Stomach (tissue), 4 donors: ENCODE data around the gene RASSF5.

Experiments used
- EP300 ChIP-seq: sonication (generic); formaldehyde crosslinking; IDR thresholded peaks from one replicate; pipeline ENCODE4 v1.6.1; 2017; ENCODE audit warnings: antibody characterized with exemption
- POLR2A ChIP-seq, 4 donors: fragments of 450-650 bp; IDR thresholded peaks; one replicate each; pipeline ENCODE4 v1.6.1; 2016; ENCODE audit warnings: antibody characterized with exemption in 4 of 4, control low read depth in 2 of 4, mild to moderate bottlenecking in 1 of 4, moderate library complexity in 1 of 4
- POLR2AphosphoS5 ChIP-seq, 3 donors: sonication (generic); formaldehyde crosslinking; IDR thresholded peaks; one replicate each; pipeline ENCODE4 v1.6.1; 2016; ENCODE audit warnings: antibody characterized with exemption in 3 of 3
- TF ChIP-seq, protein P1 (sequence below), 7 experiments: fragments of 450-650 bp in 4 of 7; fragments of 200-600 bp in 3 of 7; sonication (generic) in 3 of 7; IDR thresholded peaks; one replicate each; pipeline ENCODE4 v1.5.1; 2016 to 2019; ENCODE audit warnings: antibody characterized with exemption in 7 of 7, control low read depth in 2 of 7, mild to moderate bottlenecking in 1 of 7

- TF ChIP-seq, protein P1, sequence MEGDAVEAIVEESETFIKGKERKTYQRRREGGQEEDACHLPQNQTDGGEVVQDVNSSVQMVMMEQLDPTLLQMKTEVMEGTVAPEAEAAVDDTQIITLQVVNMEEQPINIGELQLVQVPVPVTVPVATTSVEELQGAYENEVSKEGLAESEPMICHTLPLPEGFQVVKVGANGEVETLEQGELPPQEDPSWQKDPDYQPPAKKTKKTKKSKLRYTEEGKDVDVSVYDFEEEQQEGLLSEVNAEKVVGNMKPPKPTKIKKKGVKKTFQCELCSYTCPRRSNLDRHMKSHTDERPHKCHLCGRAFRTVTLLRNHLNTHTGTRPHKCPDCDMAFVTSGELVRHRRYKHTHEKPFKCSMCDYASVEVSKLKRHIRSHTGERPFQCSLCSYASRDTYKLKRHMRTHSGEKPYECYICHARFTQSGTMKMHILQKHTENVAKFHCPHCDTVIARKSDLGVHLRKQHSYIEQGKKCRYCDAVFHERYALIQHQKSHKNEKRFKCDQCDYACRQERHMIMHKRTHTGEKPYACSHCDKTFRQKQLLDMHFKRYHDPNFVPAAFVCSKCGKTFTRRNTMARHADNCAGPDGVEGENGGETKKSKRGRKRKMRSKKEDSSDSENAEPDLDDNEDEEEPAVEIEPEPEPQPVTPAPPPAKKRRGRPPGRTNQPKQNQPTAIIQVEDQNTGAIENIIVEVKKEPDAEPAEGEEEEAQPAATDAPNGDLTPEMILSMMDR (IDR thresholded peaks at IDR 0.05), result no peak
- TF ChIP-seq POLR2A (IDR thresholded peaks at IDR 0.05) (no peak), POLR2AphosphoS5 (IDR thresholded peaks at IDR 0.05) (no peak), EP300 (no peak)
Measured at GRCh38 chr1:206459703-206460102, 47.6 kb upstream of the RASSF5 start.
